Ovary (tissue), 9 donors: ENCODE results near the gene CMC4. TPM values are rescaled to one million over a fixed set of nuclear protein-coding genes. Genes with fewer than 3 reads are reported as not detected.

Experiments used
- DNase-seq, 5 donors: peaks; one replicate each; pipeline ENCODE4 v3.0.0-alpha.2; 2019 to 2020
- H3K27ac ChIP-seq, 2 donors: fragments of 200-600 bp; one replicate each; pipeline versions ENCODE4 v1.5.1 to v1.8.0; 2019 to 2022
- H3K27me3 ChIP-seq: fragments of 200-600 bp; one replicate; pipeline ENCODE4 v1.8.0; 2022
- H3K36me3 ChIP-seq: fragments of 200-600 bp; sonication (generic); one replicate; pipeline ENCODE4 v1.5.1; 2019
- H3K4me1 ChIP-seq: one replicate; pipeline ENCODE4 v1.8.1; 2013; ENCODE audit warnings: mild to moderate bottlenecking, moderate library complexity; ENCODE audit not compliant: insufficient read depth
- H3K4me3 ChIP-seq: fragments of 200-600 bp; sonication (generic); one replicate; pipeline ENCODE4 v1.5.1; 2017
- H3K9me3 ChIP-seq, 2 donors: fragments of 200-600 bp in 1 of 2; sonication (generic) in 1 of 2; one replicate each; pipeline versions ENCODE4 v1.5.1 to v1.8.1; 2013 to 2019; ENCODE audit warnings: mild to moderate bottlenecking in 1 of 2, moderate library complexity in 1 of 2
- EP300 ChIP-seq: sonication (generic); formaldehyde crosslinking; IDR thresholded peaks from one replicate; pipeline ENCODE4 v1.6.1; 2017; ENCODE audit warnings: antibody characterized with exemption
- POLR2A ChIP-seq: fragments of 450-650 bp; IDR thresholded peaks from one replicate; pipeline ENCODE4 v1.6.1; 2017; ENCODE audit warnings: antibody characterized with exemption, mild to moderate bottlenecking, moderate library complexity
- WGBS, 3 donors: extraction: QIAGEN DNeasy Blood & Tissue Kit in 1 of 3; methylation state at CpG; one replicate each; pipeline versions ENCODE4 v1.1.5 to v1.1.7; 2013 to 2017; 5-methylcytosine and 5-hydroxymethylcytosine counted together
- intact Hi-C, 4 donors: fragments of 100-400 bp; cut with DNase I; formaldehyde crosslinking; loops; one replicate each; pipeline versions ENCODE4 v1.11.0 to v1.15.1; 2022 to 2023
- polyA plus RNA-seq, 2 donors: library from polyadenylated mRNA; stranded (reverse); fragments of 200-250 nt in 1 of 2; fragments of 350-450 nt in 1 of 2; fragmentation: Illumina TruSeq in 1 of 2; extraction: RNeasy Lipid Tissue Mini Kit (QIAGEN cat#74804) in 1 of 2; gene quantifications; one replicate each; pipeline ENCODE4 v1.2.3, GENCODE V29; 2013 to 2014
- total RNA-seq, 7 donors: library from RNA; depleted of rRNA in 2 of 7; stranded (reverse); fragments of >200 nt in 2 of 7; fragmentation: NEBNext Ultra II Directional in 3 of 7; extraction: Animal tissue kit (Norgen Biotek cat#: 25700) in 3 of 7; gene quantifications; one replicate each; pipeline versions ENCODE4 v1.1.0 to v1.2.4, GENCODE V29; 2016 to 2023
- TF ChIP-seq, protein P1 (sequence below), 3 donors: fragments of 450-650 bp in 2 of 3; fragments of 200-600 bp in 1 of 3; IDR thresholded peaks; one replicate each; pipeline versions ENCODE4 v1.5.1 to v1.8.0; 2016 to 2022; ENCODE audit warnings: antibody characterized with exemption in 3 of 3, mild to moderate bottlenecking in 1 of 3
- donor health status: DM: no; HTN: no; CAD: no; lungs with moderate emphysema.
- donor health status: DM: no; HTN: no; CAD: no.
- donor health status: Bipolar disorder and iron deficiency.
- donor health status: DM: yes; HTN: yes; CAD: no.
- donor health status: DM: no; HTN: no; CAD: no.
- donor health status: DM: yes; HTN: yes; CAD: no.

The CMC4 gene
- total and polyA plus RNA-seq, 9 donors, result 5.2 to 34.1 (median 9.3) TPM

DNA sequence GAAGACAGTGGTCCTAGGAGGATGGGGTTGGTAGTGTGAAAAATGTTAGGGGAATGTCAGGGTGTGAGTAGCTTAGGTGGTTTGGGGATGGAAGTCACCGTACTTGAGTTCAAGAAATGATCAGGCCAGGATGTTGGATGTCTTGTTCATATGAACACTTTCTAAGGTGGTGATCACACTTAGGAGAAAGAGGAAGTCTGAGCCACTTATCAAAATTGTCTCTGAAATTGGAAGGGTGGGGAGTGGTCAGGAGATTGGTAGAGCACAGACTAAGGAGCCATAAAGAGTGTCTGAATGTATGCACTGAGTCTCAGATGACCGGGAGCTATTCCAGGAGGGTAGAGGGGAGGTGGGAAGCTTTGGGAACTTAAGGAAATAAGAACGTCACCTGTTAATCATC is 17.3 kb downstream of the CMC4 start:
- 66 to 76% (median 72%) methylated on average over 3 of the region's 3 CpGs for WGBS, 3 donors
- DNase-seq, result no peak
- Histone ChIP-seq H3K36me3 (no peaks in the 10 kb centered on the region), H3K27ac (no peak overlapping the region), H3K4me3 (no peak overlapping the region), H3K27me3 (no peaks in the 10 kb centered on the region), H3K4me1 (no peaks in the 10 kb centered on the region), H3K9me3 (no peaks in the 10 kb centered on the region)
- intact Hi-C loops, result no loop called here
- TF ChIP-seq EP300, result no peak
- TF ChIP-seq, protein P1, sequence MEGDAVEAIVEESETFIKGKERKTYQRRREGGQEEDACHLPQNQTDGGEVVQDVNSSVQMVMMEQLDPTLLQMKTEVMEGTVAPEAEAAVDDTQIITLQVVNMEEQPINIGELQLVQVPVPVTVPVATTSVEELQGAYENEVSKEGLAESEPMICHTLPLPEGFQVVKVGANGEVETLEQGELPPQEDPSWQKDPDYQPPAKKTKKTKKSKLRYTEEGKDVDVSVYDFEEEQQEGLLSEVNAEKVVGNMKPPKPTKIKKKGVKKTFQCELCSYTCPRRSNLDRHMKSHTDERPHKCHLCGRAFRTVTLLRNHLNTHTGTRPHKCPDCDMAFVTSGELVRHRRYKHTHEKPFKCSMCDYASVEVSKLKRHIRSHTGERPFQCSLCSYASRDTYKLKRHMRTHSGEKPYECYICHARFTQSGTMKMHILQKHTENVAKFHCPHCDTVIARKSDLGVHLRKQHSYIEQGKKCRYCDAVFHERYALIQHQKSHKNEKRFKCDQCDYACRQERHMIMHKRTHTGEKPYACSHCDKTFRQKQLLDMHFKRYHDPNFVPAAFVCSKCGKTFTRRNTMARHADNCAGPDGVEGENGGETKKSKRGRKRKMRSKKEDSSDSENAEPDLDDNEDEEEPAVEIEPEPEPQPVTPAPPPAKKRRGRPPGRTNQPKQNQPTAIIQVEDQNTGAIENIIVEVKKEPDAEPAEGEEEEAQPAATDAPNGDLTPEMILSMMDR (IDR thresholded peaks at IDR 0.05), result no peak
- no peak for TF ChIP-seq POLR2A

GRCh38 chrX:155052738-155053498 is 18.0 kb downstream of the CMC4 start:
- Histone ChIP-seq H3K4me1 (no peaks in the 10 kb centered on the region), H3K27me3 (no peaks in the 10 kb centered on the region), H3K4me3 (no peak overlapping the region), H3K36me3 (no peaks in the 10 kb centered on the region), H3K27ac (no peak overlapping the region), H3K9me3 (no peaks in the 10 kb centered on the region)
- no peak for TF ChIP-seq EP300
- WGBS, 3 donors, result 68 to 71% (median 70%) methylated on average over 5 of the region's 5 CpGs
- no peak for DNase-seq
- intact Hi-C loops, result no loop called here

- intact Hi-C loops, result no loop called here
Observed at GRCh38 chrX:155048977-155049619, 21.8 kb downstream of the CMC4 start.

GRCh38 chrX:155046811-155047528 is 24.0 kb downstream of the CMC4 start:
- no peaks in the 10 kb centered on the region for H3K36me3 ChIP-seq
- no peaks in the 10 kb centered on the region for H3K27me3 ChIP-seq
- DNase-seq, result no peak
- H3K4me3 ChIP-seq, result no peak overlapping the region
- intact Hi-C loops, result no loop called here
- H3K27ac ChIP-seq, result no peak overlapping the region
- no peaks in the 10 kb centered on the region for H3K9me3 ChIP-seq
- TF ChIP-seq EP300, result no peak
- H3K4me1 ChIP-seq, result no peaks in the 10 kb centered on the region
- WGBS, 3 donors, result 61 to 74% (median 65%) methylated on average over 5 of the region's 5 CpGs

More at GRCh38 chrX:155048977-155049619, 21.8 kb downstream of the CMC4 start:
- WGBS, 3 donors, result 37 to 40% (median 37%) methylated on average over 9 of the region's 9 CpGs
- Histone ChIP-seq H3K27ac (no peak overlapping the region), H3K36me3 (no peaks in the 10 kb centered on the region), H3K4me3 (no peak overlapping the region), H3K9me3 (no peaks in the 10 kb centered on the region), H3K27me3 (no peaks in the 10 kb centered on the region), H3K4me1 (no peaks in the 10 kb centered on the region)
- peak in 3 of 5 donors; percentile 32 to 48 (median 37) for DNase-seq
- TF ChIP-seq, protein P1 (IDR thresholded peaks at IDR 0.05), result no peak
- TF ChIP-seq EP300, result no peak
- TF ChIP-seq POLR2A, result no peak

GRCh38 chrX:155046129-155046810 is 24.7 kb downstream of the CMC4 start:
- Histone ChIP-seq H3K36me3 (no peaks in the 10 kb centered on the region), H3K4me3 (no peak overlapping the region), H3K9me3 (no peaks in the 10 kb centered on the region), H3K27ac (no peak overlapping the region), H3K27me3 (no peaks in the 10 kb centered on the region), H3K4me1 (no peaks in the 10 kb centered on the region)
- WGBS, 3 donors, result 66 to 71% (median 66%) methylated on average over 6 of the region's 6 CpGs
- TF ChIP-seq, protein P1 (IDR thresholded peaks at IDR 0.05), result no peak
- TF ChIP-seq EP300 (no peak), POLR2A (no peak)
- no peak for DNase-seq
- intact Hi-C loops, result no loop called here
